GM12892 (cell line): ENCODE results near the gene LIPE.

ENCODE experiments used
- POLR2A ChIP-seq: IDR thresholded peaks from 2 replicates; pipeline ENCODE4 v1.6.1; 2011; ENCODE audit warnings: low read depth, low read length, control low read depth
- POLR2AphosphoS5 ChIP-seq: IDR thresholded peaks from 2 replicates; pipeline ENCODE4 v1.6.1; 2011; ENCODE audit warnings: low read depth, low read length, control low read depth
- TAF1 ChIP-seq: IDR thresholded peaks from 2 replicates; pipeline ENCODE4 v1.6.1; 2011; ENCODE audit warnings: low read depth, mild to moderate bottlenecking, control low read depth, low read length, borderline replicate concordance

DNA sequence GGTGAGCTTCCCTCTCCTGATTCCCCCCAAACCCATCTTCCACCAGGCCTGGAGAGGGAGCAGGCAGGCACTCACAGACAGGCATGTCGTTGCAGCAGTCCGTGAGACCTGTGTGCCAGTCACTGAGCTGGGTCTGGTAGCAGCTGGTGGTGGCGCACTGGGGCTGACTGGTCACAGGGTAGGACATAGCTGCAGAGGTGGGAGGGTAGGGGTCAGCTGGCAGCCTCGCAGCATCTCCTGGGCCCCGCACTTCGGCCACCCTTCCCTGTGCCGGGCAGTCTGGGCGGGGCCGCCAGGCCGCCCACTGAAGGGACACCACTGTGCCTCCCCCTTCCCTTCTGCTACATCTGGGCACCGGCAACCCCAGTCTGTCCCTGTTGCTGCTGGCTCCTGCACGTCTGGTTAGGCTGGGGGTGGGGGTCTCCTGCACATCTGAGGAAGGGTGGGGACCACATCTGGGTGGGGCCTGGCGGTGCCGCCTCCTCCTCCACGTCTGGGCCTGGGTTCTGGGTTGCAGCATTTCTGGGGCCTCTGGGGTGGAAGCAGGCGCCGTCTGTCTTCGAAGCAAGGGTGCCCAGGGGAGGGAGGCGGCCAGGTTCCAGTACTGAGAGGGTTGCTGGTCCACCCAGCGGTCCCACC, 38.2 kb downstream of the LIPE start:
- TF ChIP-seq POLR2A (no peak), POLR2AphosphoS5 (no peak), TAF1 (no peak)
